Measurements from ENCODE around the gene AP4M1.

- no peak for TF ChIP-seq ASH2L (IDR thresholded peaks at IDR 0.05; ENCODE audit: borderline replicate concordance, low read depth)
- no peak for TF ChIP-seq CEBPB (IDR thresholded peaks at IDR 0.05; ENCODE audit: borderline replicate concordance in 1 of 2, low read depth in 2 of 2, low read length in 2 of 2)
- no peak for TF ChIP-seq NR2C1 (IDR thresholded peaks at IDR 0.05)
- no peak for TF ChIP-seq CBFB (IDR thresholded peaks at IDR 0.05; ENCODE audit: low read depth)
- TF ChIP-seq, protein P1, sequence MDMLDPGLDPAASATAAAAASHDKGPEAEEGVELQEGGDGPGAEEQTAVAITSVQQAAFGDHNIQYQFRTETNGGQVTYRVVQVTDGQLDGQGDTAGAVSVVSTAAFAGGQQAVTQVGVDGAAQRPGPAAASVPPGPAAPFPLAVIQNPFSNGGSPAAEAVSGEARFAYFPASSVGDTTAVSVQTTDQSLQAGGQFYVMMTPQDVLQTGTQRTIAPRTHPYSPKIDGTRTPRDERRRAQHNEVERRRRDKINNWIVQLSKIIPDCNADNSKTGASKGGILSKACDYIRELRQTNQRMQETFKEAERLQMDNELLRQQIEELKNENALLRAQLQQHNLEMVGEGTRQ (IDR thresholded peaks at IDR 0.05; ENCODE audit: borderline replicate concordance, low read depth, low read length): no peak
- no peak for TF ChIP-seq FOXM1 (IDR thresholded peaks at IDR 0.05; ENCODE audit: low read depth, low read length)
- TF ChIP-seq CBX5 (IDR thresholded peaks at IDR 0.05; ENCODE audit: low read depth): no peak
- no peak for TF ChIP-seq PAX5 (IDR thresholded peaks at IDR 0.05; ENCODE audit: borderline replicate concordance, low read depth, low read length)
- no peak for TF ChIP-seq POLR2A (IDR thresholded peaks at IDR 0.05; ENCODE audit: low read depth, low read length)
- TF ChIP-seq SP1 (IDR thresholded peaks at IDR 0.05; ENCODE audit: low read depth, low read length): no peak
- no peak for TF ChIP-seq TARDBP (IDR thresholded peaks at IDR 0.05; ENCODE audit: borderline replicate concordance)
- TF ChIP-seq SRF (IDR thresholded peaks at IDR 0.05; ENCODE audit: low read depth in 2 of 2, low read length in 2 of 2): no peak
Observed at GRCh38 chr7:100124301-100125230, 23.1 kb downstream of the AP4M1 start.
